Prostate gland (tissue), 2 donors: ENCODE results near the gene TMEM60. TPM values are rescaled to one million over a fixed set of nuclear protein-coding genes. Genes with fewer than 3 reads are reported as not detected.
"Not testable (repeated sequence)": the region's sequence is repeated elsewhere in the genome, so short reads cannot be mapped to it uniquely, and the experiment has no call there.

ENCODE experiments used
- DNase-seq: peaks from one replicate; pipeline ENCODE4 v3.0.0-alpha.2; 2019; ENCODE audit warnings: low spot score
- H3K27ac ChIP-seq, 2 donors: fragments of 200-600 bp; sonication (generic); 2 replicates each; pipeline ENCODE4 v1.5.1; 2017 to 2019
- H3K27me3 ChIP-seq: fragments of 200-600 bp; sonication (generic); replicated peaks from 2 replicates; pipeline ENCODE4 v1.5.1; 2019; ENCODE audit not compliant: insufficient read depth
- H3K36me3 ChIP-seq, 2 donors: fragments of 200-600 bp; sonication (generic); 1 replicate in 1 of 2; 2 replicates in 1 of 2; pipeline versions ENCODE4 v1.5.1 to v1.8.1; 2017 to 2019
- H3K4me1 ChIP-seq: fragments of 200-600 bp; sonication (generic); replicated peaks from 2 replicates; pipeline ENCODE4 v1.5.1; 2019
- H3K4me3 ChIP-seq, 2 donors: fragments of 200-600 bp; sonication (generic); 2 replicates each; pipeline ENCODE4 v1.5.1; 2017 to 2019
- H3K9me3 ChIP-seq: fragments of 200-600 bp; sonication (generic); 2 replicates; pipeline ENCODE4 v1.5.1; 2017
- CTCF ChIP-seq, 4 experiments: fragments of 200-600 bp in 2 of 4; fragments of 450-650 bp in 2 of 4; sonication (generic) in 2 of 4; IDR thresholded peaks; 1 replicate in 3 of 4; 2 replicates in 1 of 4; pipeline ENCODE4 v1.5.1; 2016 to 2019; ENCODE audit warnings: antibody characterized with exemption in 4 of 4, mild to moderate bottlenecking in 2 of 4, moderate library complexity in 2 of 4
- POLR2A ChIP-seq: fragments of 450-650 bp; IDR thresholded peaks from one replicate; pipeline ENCODE4 v1.6.1; 2016; ENCODE audit warnings: antibody characterized with exemption, mild to moderate bottlenecking
- POLR2AphosphoS5 ChIP-seq: sonication (generic); formaldehyde crosslinking; IDR thresholded peaks from one replicate; pipeline ENCODE4 v1.6.1; 2017; ENCODE audit warnings: antibody characterized with exemption
- WGBS: methylation state at CpG from one replicate; pipeline ENCODE4 v1.1.5; 2018; 5-methylcytosine and 5-hydroxymethylcytosine counted together
- intact Hi-C: fragments of 100-400 bp; cut with DNase I; formaldehyde crosslinking; loops from one replicate; pipeline ENCODE4 v1.14.2; 2022
- total RNA-seq, 2 donors: library from RNA; depleted of rRNA; stranded (reverse); fragments of >200 nt; gene quantifications; one replicate each; pipeline ENCODE4 v1.1.0, GENCODE V29; 2016

TMEM60 gene
- total RNA-seq, 2 donors from 2014 or later = 17.5 to 20.6 TPM

- H3K4me3 ChIP-seq = no peak overlapping the region
- TF ChIP-seq POLR2AphosphoS5 (no peak), POLR2A (no peak), CTCF (IDR thresholded peaks at IDR 0.05) (no peak)
- intact Hi-C loops = no loop called here
- H3K9me3 ChIP-seq = no peaks in the 10 kb centered on the region
- H3K4me1 ChIP-seq = no peaks in the 10 kb centered on the region
- WGBS = 72% methylated on average over 1 of the region's 1 CpG
- no peaks in the 10 kb centered on the region for H3K36me3 ChIP-seq
- H3K27me3 ChIP-seq = no peaks in the 10 kb centered on the region
- H3K27ac ChIP-seq = no peak overlapping the region
- DNase-seq = no peak
These were observed 39.7 kb upstream of the TMEM60 start for GRCh38 chr7:77837966-77838365.

GRCh38 chr7:77837275-77837674, 39.0 kb upstream of the TMEM60 start:
- H3K9me3 ChIP-seq = no peaks in the 10 kb centered on the region
- no peaks in the 10 kb centered on the region for H3K27me3 ChIP-seq
- 31% methylated on average over 2 of the region's 2 CpGs for WGBS
- no peaks in the 10 kb centered on the region for H3K36me3 ChIP-seq
- intact Hi-C loops = no loop called here
- H3K4me3 ChIP-seq = no peak overlapping the region
- no peak overlapping the region for H3K27ac ChIP-seq
- TF ChIP-seq POLR2AphosphoS5 (no peak), POLR2A (no peak), CTCF (IDR thresholded peaks at IDR 0.05) (no peak)
- no peak for DNase-seq
- no peaks in the 10 kb centered on the region for H3K4me1 ChIP-seq

- H3K9me3 ChIP-seq, H3K36me3 ChIP-seq, intact Hi-C loops, H3K27me3 ChIP-seq, DNase-seq, H3K27ac ChIP-seq, H3K4me1 ChIP-seq, H3K4me3 ChIP-seq: not testable (repeated sequence)
- 96% methylated on average over 2 of the region's 2 CpGs for WGBS
These were observed 38.2 kb upstream of the TMEM60 start for GRCh38 chr7:77836425-77836824.

GRCh38 chr7:77833136-77833535, 34.9 kb upstream of the TMEM60 start:
- intact Hi-C loops = no loop called here
- TF ChIP-seq POLR2AphosphoS5 (no peak), POLR2A (no peak), CTCF (IDR thresholded peaks at IDR 0.05) (no peak)
- no peak for DNase-seq
- Histone ChIP-seq H3K27ac (no peak overlapping the region), H3K27me3 (no peaks in the 10 kb centered on the region), H3K4me1 (no peaks in the 10 kb centered on the region), H3K36me3 (no peaks in the 10 kb centered on the region), H3K9me3 (no peaks in the 10 kb centered on the region), H3K4me3 (no peak overlapping the region)
- 100% methylated on average over 1 of the region's 1 CpG for WGBS

GRCh38 chr7:77831953-77832352, 33.7 kb upstream of the TMEM60 start:
- WGBS = 76% methylated on average over 1 of the region's 1 CpG
- H3K9me3 ChIP-seq = no peaks in the 10 kb centered on the region
- DNase-seq = no peak
- no peak overlapping the region for H3K27ac ChIP-seq
- intact Hi-C loops = no loop called here
- H3K4me1 ChIP-seq = no peaks in the 10 kb centered on the region
- no peaks in the 10 kb centered on the region for H3K36me3 ChIP-seq
- H3K4me3 ChIP-seq = no peak overlapping the region
- no peaks in the 10 kb centered on the region for H3K27me3 ChIP-seq
- TF ChIP-seq POLR2AphosphoS5 (no peak), POLR2A (no peak), CTCF (IDR thresholded peaks at IDR 0.05) (no peak)
